NT2/D1 (cell line): ENCODE data around the gene HSD17B12.

ENCODE experiments used
- YY1 ChIP-seq: IDR thresholded peaks from 2 replicates; pipeline ENCODE4 v1.6.1; 2011; ENCODE audit not compliant: insufficient read length, insufficient read depth
- ZNF274 ChIP-seq: IDR thresholded peaks from 2 replicates; pipeline ENCODE4 v1.6.1; 2011; ENCODE audit warnings: mild to moderate bottlenecking, low read depth, low read length

DNA sequence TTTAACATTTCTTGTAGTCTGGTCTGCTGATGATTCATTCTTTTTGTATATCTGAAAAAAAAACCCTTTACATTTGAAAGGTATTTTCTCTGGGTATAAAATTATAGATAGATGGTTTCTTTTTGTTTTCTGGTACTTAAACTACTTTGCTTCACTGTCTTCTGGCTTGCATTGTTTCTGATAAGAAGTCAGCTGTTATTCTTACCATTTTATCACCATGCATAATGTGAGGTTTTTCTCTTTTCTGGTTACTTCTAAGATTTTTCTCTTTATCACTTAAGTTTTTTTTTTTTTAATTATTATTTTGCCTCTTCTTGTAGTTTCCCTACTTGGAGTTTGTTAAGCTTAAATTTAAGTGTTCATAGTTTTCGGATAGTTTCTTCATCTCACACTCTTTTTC, 84.7 kb downstream of the HSD17B12 start:
- no peak for TF ChIP-seq ZNF274
- TF ChIP-seq YY1: no peak
